Lung (tissue), 12 donors: ENCODE measurements around the gene CFAP70. TPM values are rescaled to one million over a fixed set of nuclear protein-coding genes. Genes with fewer than 3 reads are reported as not detected.

Experiments
- ATAC-seq: fragments of 200-7000 bp; cut with Tn5 transposase; one replicate; pipeline ENCODE4 v1.9.1; 2020; ENCODE audit warnings: moderate number of reproducible peaks; ENCODE audit not compliant: insufficient read depth, low FRiP score
- DNase-seq, 3 donors: peaks; one replicate each; pipeline ENCODE4 v3.0.0-alpha.2; 2013 to 2017
- H3K27ac ChIP-seq, 2 donors: one replicate each; pipeline ENCODE4 v1.5.1; 2013; ENCODE audit warnings: mild to moderate bottlenecking in 2 of 2, moderate library complexity in 2 of 2, control low read depth in 1 of 2, inconsistent platforms in 1 of 2, low read depth in 1 of 2, low read length in 1 of 2
- H3K27me3 ChIP-seq, 3 donors: one replicate each; pipeline ENCODE4 v1.5.1; 2013; ENCODE audit warnings: low read length in 2 of 3; ENCODE audit not compliant: control insufficient read depth in 3 of 3, insufficient read depth in 3 of 3
- H3K36me3 ChIP-seq, 4 donors: one replicate each; pipeline ENCODE4 v1.5.1; 2013; ENCODE audit warnings: low read length in 4 of 4, mild to moderate bottlenecking in 1 of 4, moderate library complexity in 1 of 4; ENCODE audit not compliant: control insufficient read depth in 4 of 4, insufficient read depth in 4 of 4
- H3K4me1 ChIP-seq, 5 donors: one replicate each; pipeline ENCODE4 v1.5.1; 2013; ENCODE audit warnings: low read length in 5 of 5, mild to moderate bottlenecking in 2 of 5, moderate library complexity in 1 of 5; ENCODE audit not compliant: control insufficient read depth in 5 of 5, insufficient read depth in 5 of 5
- H3K4me3 ChIP-seq: one replicate; pipeline ENCODE4 v1.5.1; 2013; ENCODE audit warnings: mild to moderate bottlenecking, control low read depth, moderate library complexity
- H3K9ac ChIP-seq, 2 donors: one replicate each; pipeline ENCODE4 v1.5.1; 2013; ENCODE audit warnings: low read length in 2 of 2, control low read depth in 1 of 2; ENCODE audit not compliant: insufficient read depth in 1 of 2
- H3K9me3 ChIP-seq, 4 donors: one replicate each; pipeline ENCODE4 v1.5.1; 2013; ENCODE audit warnings: low read length in 3 of 4, mild to moderate bottlenecking in 1 of 4, moderate library complexity in 1 of 4; ENCODE audit not compliant: control insufficient read depth in 4 of 4, insufficient read depth in 3 of 4
- WGBS, 2 donors: extraction: QIAGEN DNeasy Blood & Tissue Kit; methylation state at CpG; one replicate each; pipeline ENCODE4 v1.1.7; 2013; 5-methylcytosine and 5-hydroxymethylcytosine counted together
- polyA plus RNA-seq, 2 donors: library from polyadenylated mRNA; stranded (reverse); fragments of 200-250 nt; gene quantifications; one replicate each; pipeline ENCODE4 v1.2.1, GENCODE V29; 2013
- total RNA-seq, 2 donors: library from RNA; depleted of rRNA in 1 of 2; stranded (reverse); fragments of >200 nt in 1 of 2; gene quantifications; one replicate each; pipeline ENCODE4 v1.2.1, GENCODE V29; 2014 to 2021
- TF ChIP-seq, protein P1 (sequence below): IDR thresholded peaks from 2 replicates; pipeline ENCODE4 v1.5.1; 2012; ENCODE audit warnings: mild to moderate bottlenecking; ENCODE audit errors: control extremely low read depth, extremely low read depth
- donor health status: control.
- donor health status: control.
- donor health status: Bipolar disorder and iron deficiency.
- donor health status: healthy.
- donor health status: DM: yes; HTN: yes; CAD: no.

Gene CFAP70
- total and polyA plus RNA-seq, 4 donors, result 3.5 to 17.2 (median 8.6) TPM

DNA sequence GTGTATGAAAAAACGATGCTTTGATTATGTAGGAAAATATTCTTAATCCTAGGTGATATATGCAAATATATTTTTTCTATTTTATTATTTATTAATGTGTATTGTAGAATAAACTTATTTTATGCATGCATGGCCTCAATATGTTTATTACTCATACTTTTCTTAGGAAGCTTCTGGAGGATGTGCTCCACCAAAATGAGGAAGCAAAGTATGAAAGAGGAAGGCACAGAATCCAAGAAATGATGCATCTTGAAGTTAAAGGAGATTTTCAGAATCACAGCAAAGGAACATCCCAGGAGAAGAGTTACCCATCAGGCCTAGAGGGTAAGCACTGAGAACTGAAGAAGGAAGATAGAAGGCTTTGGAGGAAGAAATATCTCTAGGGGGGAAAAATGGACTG lies 71.2 kb downstream of the CFAP70 start:
- Histone ChIP-seq H3K9me3 (no peaks in the 10 kb centered on the region), H3K4me1 (peaks cover 0 to 2% (median 0%) of the 10 kb centered on the region in 5 donors), H3K36me3 (peaks cover 0 to 2% (median 0%) of the 10 kb centered on the region in 4 donors), H3K9ac (no peak overlapping the region), H3K27me3 (no peaks in the 10 kb centered on the region), H3K4me3 (no peak overlapping the region), H3K27ac (no peak overlapping the region)
- DNase-seq, result no peak
- TF ChIP-seq, protein P1, sequence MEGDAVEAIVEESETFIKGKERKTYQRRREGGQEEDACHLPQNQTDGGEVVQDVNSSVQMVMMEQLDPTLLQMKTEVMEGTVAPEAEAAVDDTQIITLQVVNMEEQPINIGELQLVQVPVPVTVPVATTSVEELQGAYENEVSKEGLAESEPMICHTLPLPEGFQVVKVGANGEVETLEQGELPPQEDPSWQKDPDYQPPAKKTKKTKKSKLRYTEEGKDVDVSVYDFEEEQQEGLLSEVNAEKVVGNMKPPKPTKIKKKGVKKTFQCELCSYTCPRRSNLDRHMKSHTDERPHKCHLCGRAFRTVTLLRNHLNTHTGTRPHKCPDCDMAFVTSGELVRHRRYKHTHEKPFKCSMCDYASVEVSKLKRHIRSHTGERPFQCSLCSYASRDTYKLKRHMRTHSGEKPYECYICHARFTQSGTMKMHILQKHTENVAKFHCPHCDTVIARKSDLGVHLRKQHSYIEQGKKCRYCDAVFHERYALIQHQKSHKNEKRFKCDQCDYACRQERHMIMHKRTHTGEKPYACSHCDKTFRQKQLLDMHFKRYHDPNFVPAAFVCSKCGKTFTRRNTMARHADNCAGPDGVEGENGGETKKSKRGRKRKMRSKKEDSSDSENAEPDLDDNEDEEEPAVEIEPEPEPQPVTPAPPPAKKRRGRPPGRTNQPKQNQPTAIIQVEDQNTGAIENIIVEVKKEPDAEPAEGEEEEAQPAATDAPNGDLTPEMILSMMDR, result no peak
- no peak for ATAC-seq
- WGBS, 2 donors, result 85 to 91% methylated on average over 1 of the region's 1 CpG

DNA sequence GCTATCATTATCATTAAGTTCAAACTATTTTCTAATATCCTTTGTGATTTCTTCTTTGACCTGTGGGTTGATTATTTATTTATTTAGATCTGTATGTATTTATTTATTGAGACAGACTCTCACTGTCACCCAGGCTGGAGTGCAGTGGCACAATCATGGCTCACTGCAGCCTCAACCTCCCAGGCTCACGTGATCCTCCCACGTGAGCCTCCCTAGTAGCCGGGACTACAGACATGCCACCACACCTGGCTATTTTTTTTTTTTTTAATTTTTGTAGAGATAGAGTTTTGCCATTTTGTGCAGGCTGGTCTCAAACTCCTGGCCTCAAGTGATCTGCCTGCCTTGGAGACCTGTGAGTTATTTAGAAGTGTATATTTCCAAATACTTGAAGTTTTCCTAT lies 77.6 kb downstream of the CFAP70 start:
- TF ChIP-seq, protein P1, result no peak
- Histone ChIP-seq H3K36me3 (no peaks in the 10 kb centered on the region), H3K4me1 (no peaks in the 10 kb centered on the region), H3K4me3 (no peak overlapping the region), H3K27me3 (no peaks in the 10 kb centered on the region), H3K27ac (no peak overlapping the region), H3K9me3 (no peaks in the 10 kb centered on the region), H3K9ac (no peak overlapping the region)
- 88 to 96% methylated on average over 3 of the region's 3 CpGs for WGBS, 2 donors
- ATAC-seq (no peak), DNase-seq (no peak)

DNA sequence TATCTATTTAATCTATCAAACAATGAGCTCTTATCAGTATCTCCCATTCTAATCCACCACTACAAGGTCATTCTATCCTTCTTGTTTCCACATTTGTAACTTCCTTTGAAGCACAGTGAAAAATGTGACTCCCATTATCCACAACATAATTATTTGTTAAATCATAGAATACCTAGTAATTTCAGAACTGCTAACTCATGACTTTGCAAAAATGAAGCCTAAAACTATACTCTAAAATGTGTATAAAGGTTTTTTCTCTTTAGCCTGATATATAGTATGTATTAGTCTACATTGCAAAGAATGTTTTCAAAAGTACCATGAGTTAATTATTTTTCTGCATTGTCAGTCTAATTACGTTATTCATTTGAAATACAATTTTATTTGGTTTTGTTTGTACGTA lies 94.2 kb downstream of the CFAP70 start:
- Histone ChIP-seq H3K9me3 (no peaks in the 10 kb centered on the region), H3K4me3 (no peak overlapping the region), H3K27me3 (no peaks in the 10 kb centered on the region), H3K4me1 (no peaks in the 10 kb centered on the region), H3K9ac (no peak overlapping the region), H3K27ac (no peak overlapping the region), H3K36me3 (no peaks in the 10 kb centered on the region)
- DNase-seq, result no peak
- TF ChIP-seq, protein P1, result no peak
- 94 to 97% methylated on average over 2 of the region's 2 CpGs for WGBS, 2 donors
- no peak for ATAC-seq

DNA sequence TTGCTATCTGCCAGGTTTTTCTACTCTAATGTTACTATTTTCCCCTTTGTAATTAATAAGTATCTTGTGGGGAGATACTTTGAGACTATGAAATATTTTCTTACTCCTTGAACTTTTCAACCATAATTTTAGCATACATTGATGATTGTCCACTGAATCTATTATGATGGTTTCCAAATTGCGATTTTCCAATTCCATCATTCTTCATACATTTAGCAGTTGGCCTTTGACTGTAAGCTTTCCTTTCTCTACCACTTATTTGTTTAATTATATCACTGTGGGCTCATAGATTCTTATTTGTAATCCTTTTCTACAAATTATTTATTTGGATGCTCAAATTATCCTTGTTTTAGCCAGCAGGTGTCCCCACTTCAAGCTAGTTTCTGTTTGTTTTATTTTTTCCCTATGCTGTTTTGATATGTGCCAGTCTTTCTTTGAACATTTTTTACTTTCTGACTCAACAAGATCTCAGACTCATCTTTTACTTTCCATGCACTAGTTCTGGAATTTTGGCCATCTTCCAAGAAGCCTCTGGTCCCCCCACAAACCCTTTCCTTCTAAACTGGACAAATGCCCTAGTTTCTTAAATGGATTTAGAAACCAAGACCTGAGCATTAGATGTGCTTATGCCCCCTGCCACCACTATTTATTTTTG lies 94.8 kb downstream of the CFAP70 start:
- Histone ChIP-seq H3K36me3 (no peaks in the 10 kb centered on the region), H3K9me3 (no peaks in the 10 kb centered on the region), H3K27ac (no peak overlapping the region), H3K9ac (no peak overlapping the region), H3K27me3 (no peaks in the 10 kb centered on the region), H3K4me1 (no peaks in the 10 kb centered on the region), H3K4me3 (no peak overlapping the region)
- 58 to 62% methylated on average over 1 of the region's 1 CpG for WGBS, 2 donors
- peak in 2 of 3 donors; percentile 14 to 15 for DNase-seq
- ATAC-seq, result no peak
- TF ChIP-seq, protein P1, result peak; percentile 1
